Measurements from ENCODE around the gene ZNF692. TPM values are rescaled to one million over a fixed set of nuclear protein-coding genes. Genes with fewer than 3 reads are reported as not detected.

ZNF692 gene
- total and polyA plus RNA-seq, 4 donors, result 7.8 to 16.3 (median 10.4) TPM

DNA sequence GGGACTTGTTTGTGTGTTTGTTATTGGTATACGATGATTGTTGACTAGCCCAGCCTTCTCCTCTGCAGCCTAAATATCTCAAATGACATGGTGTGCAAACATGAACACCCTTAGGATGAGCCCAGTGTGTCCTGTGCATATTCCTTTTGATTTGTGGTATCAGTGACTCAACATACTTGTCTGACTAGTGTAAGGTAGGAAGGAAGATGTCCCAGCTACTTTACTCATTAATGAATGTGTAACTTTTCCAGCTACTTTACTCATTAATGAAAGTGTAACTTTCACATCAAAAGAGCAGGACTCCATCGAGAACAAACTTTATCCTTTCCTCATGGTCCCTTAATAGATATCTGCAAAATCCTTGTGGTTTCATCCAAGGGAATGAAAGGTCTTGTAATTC, 2.7 kb upstream of the ZNF692 start:
- Histone ChIP-seq H3K9ac (ENCODE audit: low read depth in 1 of 2, low read length in 2 of 2) (no peak overlapping the region), H3K36me3 (ENCODE audit: control insufficient read depth in 4 of 4, insufficient read depth in 3 of 4, low read depth in 1 of 4, low read length in 3 of 4) (no peaks in the 10 kb centered on the region), H3K9me3 (ENCODE audit: control insufficient read depth in 4 of 4, low read length in 3 of 4) (no peaks in the 10 kb centered on the region), H3K27me3 (ENCODE audit: control insufficient read depth in 4 of 4, insufficient read depth in 4 of 4, low read length in 3 of 4) (no peaks in the 10 kb centered on the region), H3K4me1 (ENCODE audit: control insufficient read depth in 4 of 4, insufficient read depth in 4 of 4, low read length in 3 of 4) (peaks cover 9 to 33% (median 19%) of the 10 kb centered on the region in 4 donors), H3K4me3 (ENCODE audit: low read depth in 1 of 3, low read length in 3 of 3) (no peak overlapping the region), H3K27ac (ENCODE audit: low read depth in 1 of 2, low read length in 2 of 2) (no peak overlapping the region)
- WGBS, result 86% methylated on average over 2 of the region's 2 CpGs
- TF ChIP-seq JUND (IDR thresholded peaks at IDR 0.05) (no peak), SP1 (IDR thresholded peaks at IDR 0.05) (no peak), YY1 (IDR thresholded peaks at IDR 0.05) (no peak), FOXA1 (IDR thresholded peaks at IDR 0.05) (no peak), TAF1 (conservative IDR thresholded peaks at IDR 0.05) (no peak), GABPA (IDR thresholded peaks at IDR 0.05 in 1 of 2, conservative IDR thresholded peaks at IDR 0.05 in 1 of 2) (no peak), HNF4G (IDR thresholded peaks at IDR 0.05) (no peak), FOXA2 (IDR thresholded peaks at IDR 0.05) (no peak)
- TF ChIP-seq, protein P1, sequence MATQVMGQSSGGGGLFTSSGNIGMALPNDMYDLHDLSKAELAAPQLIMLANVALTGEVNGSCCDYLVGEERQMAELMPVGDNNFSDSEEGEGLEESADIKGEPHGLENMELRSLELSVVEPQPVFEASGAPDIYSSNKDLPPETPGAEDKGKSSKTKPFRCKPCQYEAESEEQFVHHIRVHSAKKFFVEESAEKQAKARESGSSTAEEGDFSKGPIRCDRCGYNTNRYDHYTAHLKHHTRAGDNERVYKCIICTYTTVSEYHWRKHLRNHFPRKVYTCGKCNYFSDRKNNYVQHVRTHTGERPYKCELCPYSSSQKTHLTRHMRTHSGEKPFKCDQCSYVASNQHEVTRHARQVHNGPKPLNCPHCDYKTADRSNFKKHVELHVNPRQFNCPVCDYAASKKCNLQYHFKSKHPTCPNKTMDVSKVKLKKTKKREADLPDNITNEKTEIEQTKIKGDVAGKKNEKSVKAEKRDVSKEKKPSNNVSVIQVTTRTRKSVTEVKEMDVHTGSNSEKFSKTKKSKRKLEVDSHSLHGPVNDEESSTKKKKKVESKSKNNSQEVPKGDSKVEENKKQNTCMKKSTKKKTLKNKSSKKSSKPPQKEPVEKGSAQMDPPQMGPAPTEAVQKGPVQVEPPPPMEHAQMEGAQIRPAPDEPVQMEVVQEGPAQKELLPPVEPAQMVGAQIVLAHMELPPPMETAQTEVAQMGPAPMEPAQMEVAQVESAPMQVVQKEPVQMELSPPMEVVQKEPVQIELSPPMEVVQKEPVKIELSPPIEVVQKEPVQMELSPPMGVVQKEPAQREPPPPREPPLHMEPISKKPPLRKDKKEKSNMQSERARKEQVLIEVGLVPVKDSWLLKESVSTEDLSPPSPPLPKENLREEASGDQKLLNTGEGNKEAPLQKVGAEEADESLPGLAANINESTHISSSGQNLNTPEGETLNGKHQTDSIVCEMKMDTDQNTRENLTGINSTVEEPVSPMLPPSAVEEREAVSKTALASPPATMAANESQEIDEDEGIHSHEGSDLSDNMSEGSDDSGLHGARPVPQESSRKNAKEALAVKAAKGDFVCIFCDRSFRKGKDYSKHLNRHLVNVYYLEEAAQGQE (IDR thresholded peaks at IDR 0.05), result no peak
- TF ChIP-seq, protein P2, sequence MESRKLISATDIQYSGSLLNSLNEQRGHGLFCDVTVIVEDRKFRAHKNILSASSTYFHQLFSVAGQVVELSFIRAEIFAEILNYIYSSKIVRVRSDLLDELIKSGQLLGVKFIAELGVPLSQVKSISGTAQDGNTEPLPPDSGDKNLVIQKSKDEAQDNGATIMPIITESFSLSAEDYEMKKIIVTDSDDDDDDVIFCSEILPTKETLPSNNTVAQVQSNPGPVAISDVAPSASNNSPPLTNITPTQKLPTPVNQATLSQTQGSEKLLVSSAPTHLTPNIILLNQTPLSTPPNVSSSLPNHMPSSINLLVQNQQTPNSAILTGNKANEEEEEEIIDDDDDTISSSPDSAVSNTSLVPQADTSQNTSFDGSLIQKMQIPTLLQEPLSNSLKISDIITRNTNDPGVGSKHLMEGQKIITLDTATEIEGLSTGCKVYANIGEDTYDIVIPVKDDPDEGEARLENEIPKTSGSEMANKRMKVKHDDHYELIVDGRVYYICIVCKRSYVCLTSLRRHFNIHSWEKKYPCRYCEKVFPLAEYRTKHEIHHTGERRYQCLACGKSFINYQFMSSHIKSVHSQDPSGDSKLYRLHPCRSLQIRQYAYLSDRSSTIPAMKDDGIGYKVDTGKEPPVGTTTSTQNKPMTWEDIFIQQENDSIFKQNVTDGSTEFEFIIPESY (IDR thresholded peaks at IDR 0.05), result no peak
- TF ChIP-seq, protein P3, sequence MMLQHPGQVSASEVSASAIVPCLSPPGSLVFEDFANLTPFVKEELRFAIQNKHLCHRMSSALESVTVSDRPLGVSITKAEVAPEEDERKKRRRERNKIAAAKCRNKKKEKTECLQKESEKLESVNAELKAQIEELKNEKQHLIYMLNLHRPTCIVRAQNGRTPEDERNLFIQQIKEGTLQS (IDR thresholded peaks at IDR 0.05), result no peak
- DNase-seq (ENCODE audit: low spot score), result no peak

DNA sequence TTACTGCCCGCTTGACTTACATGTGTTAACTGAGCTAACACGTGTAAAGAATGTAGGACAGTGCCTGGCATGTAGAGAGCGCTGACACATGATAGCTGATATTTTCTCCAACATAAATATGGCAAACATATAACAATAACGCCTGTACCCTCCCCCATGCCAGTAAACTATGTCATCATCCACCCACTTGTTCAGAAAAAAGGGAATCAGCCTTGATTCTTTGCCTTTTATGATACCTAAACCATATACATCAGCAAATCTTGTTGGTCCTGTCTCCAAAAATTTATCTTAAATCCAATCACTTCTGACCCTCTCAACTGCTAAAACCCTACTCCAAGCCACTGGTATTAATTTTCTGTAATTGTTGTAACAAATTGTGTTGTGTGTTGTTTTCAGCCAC, 1.1 kb upstream of the ZNF692 start:
- H3K36me3 ChIP-seq (ENCODE audit: control insufficient read depth in 4 of 4, insufficient read depth in 3 of 4, low read depth in 1 of 4, low read length in 3 of 4), result no peaks in the 10 kb centered on the region
- no peak overlapping the region for H3K4me3 ChIP-seq (ENCODE audit: low read depth in 1 of 3, low read length in 3 of 3)
- DNase-seq (ENCODE audit: low spot score), result no peak
- peaks cover 9 to 33% (median 19%) of the 10 kb centered on the region in 4 donors for H3K4me1 ChIP-seq (ENCODE audit: control insufficient read depth in 4 of 4, insufficient read depth in 4 of 4, low read length in 3 of 4)
- TF ChIP-seq RAD21 (IDR thresholded peaks at IDR 0.05), result no peak
- TF ChIP-seq GABPA (IDR thresholded peaks at IDR 0.05 in 1 of 2, conservative IDR thresholded peaks at IDR 0.05 in 1 of 2), result no peak
- TF ChIP-seq HNF4G (IDR thresholded peaks at IDR 0.05), result no peak
- no peak for TF ChIP-seq FOXA1 (IDR thresholded peaks at IDR 0.05)
- no peaks in the 10 kb centered on the region for H3K27me3 ChIP-seq (ENCODE audit: control insufficient read depth in 4 of 4, insufficient read depth in 4 of 4, low read length in 3 of 4)
- H3K9ac ChIP-seq (ENCODE audit: low read depth in 1 of 2, low read length in 2 of 2), result no peak overlapping the region
- H3K27ac ChIP-seq (ENCODE audit: low read depth in 1 of 2, low read length in 2 of 2), result no peak overlapping the region
- WGBS, result 92% methylated on average over 4 of the region's 4 CpGs
- no peaks in the 10 kb centered on the region for H3K9me3 ChIP-seq (ENCODE audit: control insufficient read depth in 4 of 4, low read length in 3 of 4)
